NCI-H2081 (cell line): Measurements from ENCODE around the gene LAMA2.

ENCODE experiments used
- DNase-seq, 2 experiments: peaks; one replicate each; lab custom pipeline; 2025; lab: John Stamatoyannopoulos, UW

LAMA2 gene

GRCh38 chr6:128882991-128883611, at the start of gene LAMA2:
LAMA2 (plus strand) TSS chr6:128883138; CDS start chr6:128883246, 108 bp downstream.
- no peak for DNase-seq

- no peak for DNase-seq
Observed at GRCh38 chr6:128836761-128837160, 46.2 kb upstream of the LAMA2 start.

- no peak for DNase-seq
Observed at GRCh38 chr6:128841518-128841917, 41.4 kb upstream of the LAMA2 start.

GRCh38 chr6:128844598-128844997, 38.3 kb upstream of the LAMA2 start:
- DNase-seq, result no peak

GRCh38 chr6:128847431-128848210, 35.3 kb upstream of the LAMA2 start:
- no peak for DNase-seq

GRCh38 chr6:128848212-128848935, 34.6 kb upstream of the LAMA2 start:
- no peak for DNase-seq

GRCh38 chr6:128855581-128856085, 27.3 kb upstream of the LAMA2 start:
- no peak for DNase-seq

GRCh38 chr6:128857806-128858205, 25.1 kb upstream of the LAMA2 start:
- DNase-seq, result no peak

GRCh38 chr6:128860782-128861181, 22.2 kb upstream of the LAMA2 start:
- DNase-seq, result no peak

- no peak for DNase-seq
Observed at GRCh38 chr6:128863983-128864382, 19.0 kb upstream of the LAMA2 start.

GRCh38 chr6:128870746-128871145, 12.2 kb upstream of the LAMA2 start:
- no peak for DNase-seq

GRCh38 chr6:128874863-128875262, 8.1 kb upstream of the LAMA2 start:
- DNase-seq, result no peak

GRCh38 chr6:128882560-128882959, 378 bp upstream of the LAMA2 start:
- no peak for DNase-seq

- no peak for DNase-seq
Observed at GRCh38 chr6:128883906-128884305, 968 bp downstream of the LAMA2 start.

GRCh38 chr6:128885381-128885780, 2.4 kb downstream of the LAMA2 start:
- DNase-seq, result no peak

GRCh38 chr6:128886706-128887105, 3.8 kb downstream of the LAMA2 start:
- no peak for DNase-seq

- DNase-seq, result no peak
Observed at GRCh38 chr6:128888444-128889175, 5.7 kb downstream of the LAMA2 start.

GRCh38 chr6:128889870-128890269, 6.9 kb downstream of the LAMA2 start:
- DNase-seq, result no peak

- DNase-seq, result no peak
Observed at GRCh38 chr6:128892079-128892478, 9.1 kb downstream of the LAMA2 start.

GRCh38 chr6:128899341-128900050, 16.6 kb downstream of the LAMA2 start:
- DNase-seq, result no peak

- DNase-seq, result no peak
Observed at GRCh38 chr6:128903715-128904114, 20.8 kb downstream of the LAMA2 start.
